H1 (cell line): ENCODE measurements around the gene CTIF.

Experiments used
- BCL11A ChIP-seq, 2 experiments: IDR thresholded peaks; one replicate each; pipeline ENCODE4 v1.6.1; 2011; ENCODE audit warnings: low read depth in 2 of 2, low read length in 2 of 2, mild to moderate bottlenecking in 2 of 2
- CTCF ChIP-seq, 3 experiments: IDR thresholded peaks; 1 replicate in 2 of 3; 2 replicates in 1 of 3; pipeline versions ENCODE4 v1.5.1 to v1.6.1; 2011; ENCODE audit warnings: low read length in 3 of 3, mild to moderate bottlenecking in 3 of 3, inconsistent platforms in 2 of 3, low read depth in 1 of 3, moderate library complexity in 1 of 3; ENCODE audit not compliant: insufficient read depth in 1 of 3; ENCODE audit errors: control extremely low read depth in 1 of 3
- KDM1A ChIP-seq: fragments of 200-600, 300-600 bp; sonication (generic); IDR thresholded peaks from 2 replicates; pipeline ENCODE4 v1.7.1; 2016; ENCODE audit warnings: mild to moderate bottlenecking, low read length, borderline replicate concordance
- MAX ChIP-seq: IDR thresholded peaks from 2 replicates; pipeline ENCODE4 v1.6.1; 2012; ENCODE audit warnings: inconsistent platforms
- POLR2AphosphoS5 ChIP-seq: IDR thresholded peaks from 2 replicates; pipeline ENCODE4 v1.6.1; 2011; ENCODE audit warnings: low read depth, low read length
- TCF12 ChIP-seq: IDR thresholded peaks from 2 replicates; pipeline ENCODE4 v1.6.1; 2011; ENCODE audit warnings: low read depth, mild to moderate bottlenecking, low read length
- TEAD4 ChIP-seq: IDR thresholded peaks from 2 replicates; pipeline ENCODE4 v1.6.1; 2012; ENCODE audit warnings: low read depth, low read length, inconsistent platforms, mixed read lengths

GRCh38 chr18:48800466-48800865 lies 261.6 kb downstream of the CTIF start:
- TF ChIP-seq CTCF (IDR thresholded peaks at IDR 0.05; ENCODE audit: control extremely low read depth in 1 of 3, insufficient read depth in 1 of 3, low read depth in 1 of 3, low read length in 3 of 3) (no peak), MAX (no peak), POLR2AphosphoS5 (no peak), BCL11A (IDR thresholded peaks at IDR 0.05; ENCODE audit: low read depth in 2 of 2, low read length in 2 of 2) (no peak), TEAD4 (no peak), TCF12 (no peak), KDM1A (no peak)
